Erythroblast (primary cell): ENCODE results near the gene DENND4C.

Experiments
- GATA1 ChIP-seq: IDR thresholded peaks from 2 replicates; pipeline ENCODE4 v1.6.1; 2011; ENCODE audit warnings: low read depth, mild to moderate bottlenecking, control low read depth, low read length, moderate library complexity
- POLR2A ChIP-seq: IDR thresholded peaks from 2 replicates; pipeline ENCODE4 v1.6.1; 2011; ENCODE audit warnings: mild to moderate bottlenecking, low read length

DNA sequence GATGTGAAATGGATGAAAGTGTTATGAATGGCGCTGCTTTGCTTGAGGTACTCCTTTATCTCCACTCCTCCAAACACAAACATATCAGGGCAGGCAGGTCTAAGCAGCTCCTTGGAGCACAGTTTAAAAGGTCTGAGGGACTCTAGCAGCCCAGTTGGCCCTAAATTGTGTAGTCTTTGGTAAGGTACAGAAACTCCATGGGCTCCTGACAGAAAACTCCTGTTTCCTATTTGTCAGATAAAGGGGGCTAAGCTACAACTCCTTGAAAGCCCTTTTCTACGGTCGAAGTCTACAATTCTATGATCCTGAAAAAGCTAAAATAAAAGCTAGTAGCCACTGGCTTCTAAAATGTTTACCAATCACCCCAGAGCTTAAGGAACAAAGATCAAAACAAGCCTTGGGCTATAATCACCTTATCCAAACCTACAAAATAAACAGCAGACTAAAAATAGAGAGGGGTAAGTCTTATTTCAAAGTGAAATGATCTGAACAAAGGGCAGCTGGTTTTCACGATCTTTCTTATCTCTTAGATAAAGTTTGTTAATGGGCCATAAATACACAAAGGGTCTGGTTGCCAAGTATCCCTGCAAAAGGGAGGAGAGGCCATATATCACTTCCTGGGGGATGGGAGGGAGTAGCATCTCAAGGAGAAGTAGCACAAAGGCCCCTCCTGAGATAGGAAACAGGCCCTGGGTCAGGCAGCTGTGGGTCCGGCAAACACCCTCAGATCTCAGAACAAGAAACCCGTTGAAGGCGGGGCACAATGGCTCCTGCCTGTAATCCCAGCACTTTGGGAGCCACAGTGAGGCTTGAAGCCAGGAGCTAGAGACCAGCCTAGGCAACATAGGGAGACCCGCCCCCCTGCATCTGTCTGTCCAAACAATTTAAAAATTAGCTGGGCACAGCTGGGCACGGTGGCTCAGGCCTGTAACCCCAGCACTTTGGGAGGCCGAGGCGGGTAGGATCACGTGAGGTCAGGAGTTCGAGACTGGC lies 28.3 kb upstream of the DENND4C start:
- TF ChIP-seq POLR2A (no peak), GATA1 (no peak)
